HepG2 (cell line): Measurements from ENCODE around the gene RPS27L. TPM values are rescaled to one million over a fixed set of nuclear protein-coding genes. Genes with fewer than 3 reads are reported as not detected.
A peak's percentile ranks its signal among the peaks of the same experiment; 100 is the strongest.

Source experiments
- ARID3A ChIP-seq: IDR thresholded peaks from 2 replicates; pipeline ENCODE4 v1.6.1; 2012; ENCODE audit warnings: low read depth, low read length, improper control_type of control experiment
- DBP ChIP-seq: sonication (generic); formaldehyde crosslinking; IDR thresholded peaks from 2 replicates; pipeline ENCODE4 v1.4.0; 2020; ENCODE audit warnings: missing genetic modification reagents; ENCODE audit errors: not compliant biosample characterization
- DRAP1 ChIP-seq: IDR thresholded peaks from 2 replicates; pipeline ENCODE4 v1.6.1; 2016; ENCODE audit warnings: missing genetic modification reagents, missing compliant biosample characterization
- ELF3 ChIP-seq: IDR thresholded peaks from 2 replicates; pipeline ENCODE4 v1.6.1; 2016; ENCODE audit warnings: missing genetic modification reagents, missing compliant biosample characterization
- FOSL1 ChIP-seq: sonication (generic); formaldehyde crosslinking; IDR thresholded peaks from 2 replicates; pipeline ENCODE4 v1.9.0; 2021; ENCODE audit warnings: missing genetic modification reagents, borderline replicate concordance
- FOXJ3 ChIP-seq: sonication (generic); formaldehyde crosslinking; IDR thresholded peaks from 2 replicates; pipeline ENCODE4 v1.4.0; 2020; ENCODE audit warnings: missing genetic modification reagents, mild to moderate bottlenecking, borderline replicate concordance
- GLI4 ChIP-seq: sonication (generic); formaldehyde crosslinking; IDR thresholded peaks from 2 replicates; pipeline ENCODE4 v1.5.1; 2020; ENCODE audit warnings: missing genetic modification reagents, mild to moderate bottlenecking, moderate library complexity, borderline replicate concordance
- GTF2F1 ChIP-seq: fragments of 150-350 bp; IDR thresholded peaks from 2 replicates; pipeline ENCODE4 v1.6.1; 2014; ENCODE audit warnings: low read length
- HHEX ChIP-seq: IDR thresholded peaks from 2 replicates; pipeline ENCODE4 v1.6.1; 2016; ENCODE audit warnings: control low read depth
- KLF16 ChIP-seq, 2 experiments: sonication (generic) in 1 of 2; formaldehyde crosslinking in 1 of 2; IDR thresholded peaks; 2 replicates each; pipeline versions ENCODE4 v1.6.1 to v1.8.0; 2016 to 2023; ENCODE audit warnings: missing genetic modification reagents in 2 of 2, missing compliant biosample characterization in 1 of 2
- LCORL ChIP-seq, 2 experiments: fragments of 450-650 bp in 1 of 2; sonication (generic) in 1 of 2; formaldehyde crosslinking in 1 of 2; IDR thresholded peaks; 2 replicates each; pipeline versions ENCODE4 v1.5.0 to v1.6.1; 2017 to 2020; ENCODE audit warnings: antibody characterized with exemption in 1 of 2, missing genetic modification reagents in 1 of 2
- MEF2D ChIP-seq: sonication (generic); formaldehyde crosslinking; IDR thresholded peaks from 2 replicates; pipeline ENCODE4 v1.5.1; 2020; ENCODE audit warnings: mild to moderate bottlenecking, missing genetic modification reagents
- NFATC3 ChIP-seq: sonication (generic); formaldehyde crosslinking; IDR thresholded peaks from 2 replicates; pipeline ENCODE4 v1.5.1; 2020; ENCODE audit warnings: mild to moderate bottlenecking, missing genetic modification reagents
- NPAS2 ChIP-seq: sonication (generic); formaldehyde crosslinking; IDR thresholded peaks from 2 replicates; pipeline ENCODE4 v1.8.0; 2022; ENCODE audit warnings: mild to moderate bottlenecking, missing genetic modification reagents, borderline replicate concordance
- PHF21A ChIP-seq: sonication (generic); formaldehyde crosslinking; IDR thresholded peaks from 2 replicates; pipeline ENCODE4 v1.5.0; 2020; ENCODE audit warnings: mild to moderate bottlenecking, missing genetic modification reagents
- RAD21 ChIP-seq: fragments of 450-650 bp; formaldehyde crosslinking; IDR thresholded peaks from 2 replicates; pipeline ENCODE4 v1.5.0; 2020; ENCODE audit warnings: mild to moderate bottlenecking
- SKI ChIP-seq: fragments of 450-650 bp; IDR thresholded peaks from one replicate; pipeline ENCODE4 v1.6.1; 2018; ENCODE audit warnings: mild to moderate bottlenecking; ENCODE audit not compliant: partially characterized antibody
- SP140L ChIP-seq: sonication (generic); formaldehyde crosslinking; IDR thresholded peaks from 2 replicates; pipeline ENCODE4 v1.4.0; 2020; ENCODE audit warnings: missing genetic modification reagents, borderline replicate concordance
- ZFP1 ChIP-seq: IDR thresholded peaks from 2 replicates; pipeline ENCODE4 v1.6.1; 2016
- ZFYVE20 ChIP-seq: sonication (generic); formaldehyde crosslinking; IDR thresholded peaks from 2 replicates; pipeline ENCODE4 v1.8.0; 2023; ENCODE audit warnings: low read depth, mild to moderate bottlenecking, moderate library complexity, missing genetic modification reagents, borderline replicate concordance
- ZNF256 ChIP-seq: sonication (generic); formaldehyde crosslinking; conservative IDR thresholded peaks from 2 replicates; pipeline ENCODE4 v1.4.0; 2020; ENCODE audit warnings: missing genetic modification reagents
- ZNF33B ChIP-seq: sonication (generic); formaldehyde crosslinking; IDR thresholded peaks from 2 replicates; pipeline ENCODE4 v1.5.1; 2020; ENCODE audit warnings: mild to moderate bottlenecking, missing genetic modification reagents
- ZNF629 ChIP-seq: sonication (generic); formaldehyde crosslinking; conservative IDR thresholded peaks from 2 replicates; pipeline ENCODE4 v1.5.0; 2020; ENCODE audit warnings: missing genetic modification reagents
- ZNF747 ChIP-seq: sonication (generic); formaldehyde crosslinking; IDR thresholded peaks from 2 replicates; pipeline ENCODE4 v1.8.1; 2023; ENCODE audit warnings: missing genetic modification reagents, mild to moderate bottlenecking, borderline replicate concordance
- ZNF749 ChIP-seq: sonication (generic); formaldehyde crosslinking; IDR thresholded peaks from 2 replicates; pipeline ENCODE4 v1.8.0; 2022; ENCODE audit warnings: mild to moderate bottlenecking, missing genetic modification reagents, moderate library complexity, borderline replicate concordance
- ZNF782 ChIP-seq: sonication (generic); formaldehyde crosslinking; IDR thresholded peaks from 2 replicates; pipeline ENCODE4 v1.4.0; 2020; ENCODE audit warnings: missing genetic modification reagents, mild to moderate bottlenecking, borderline replicate concordance
- polyA plus RNA-seq, 8 experiments: library from polyadenylated mRNA; depleted of rRNA in 3 of 8; stranded (reverse) in 7 of 8; unstranded in 1 of 8; fragments of >200 nt; fragmentation: Illumina TruSeq in 4 of 8; extraction: Trizol in 4 of 8; gene quantifications; 2 replicates each; pipeline versions ENCODE4 v1.2.1 to v1.2.3, GENCODE V29; 2011 to 2016; ENCODE audit warnings: low read depth in 4 of 8, missing spikeins in 1 of 8, mixed read lengths in 1 of 8; ENCODE audit not compliant: insufficient read depth in 1 of 8
- total RNA-seq, 5 experiments: library from RNA; depleted of rRNA; stranded (reverse); fragments of >200 nt; fragmentation: Illumina TruSeq; extraction: Trizol; gene quantifications; 2 replicates each; pipeline ENCODE4 v1.2.3, GENCODE V29; 2016; ENCODE audit warnings: low read depth in 1 of 5
- TF ChIP-seq, protein P1 (sequence below): sonication (generic); formaldehyde crosslinking; IDR thresholded peaks from 2 replicates; pipeline ENCODE4 v1.5.0; 2020; ENCODE audit warnings: mild to moderate bottlenecking, missing genetic modification reagents

Gene RPS27L
- total and polyA plus RNA-seq, 2 of the 13 experiments (the other 11 are each of a cell fraction or from before 2014, with no cell fraction given) = 231 to 433 TPM

- TF ChIP-seq ELF3 = peak; percentile 84
- no peak for TF ChIP-seq GLI4 (CRISPR knock-in tag)
- no peak for TF ChIP-seq ZNF256 (CRISPR knock-in tag)
- no peak for TF ChIP-seq ZFYVE20 (CRISPR knock-in tag)
- TF ChIP-seq MEF2D (CRISPR knock-in tag) = no peak; the same call in 1 of the 2 replicates
- TF ChIP-seq GTF2F1 = no peak
- no peak for TF ChIP-seq ZNF749 (CRISPR knock-in tag)
- TF ChIP-seq HHEX (CRISPR knock-in tag) = no peak
- no peak for TF ChIP-seq LCORL (IDR thresholded peaks at IDR 0.05)
- no peak for TF ChIP-seq LCORL (CRISPR knock-in tag; IDR thresholded peaks at IDR 0.05)
- TF ChIP-seq ZNF782 (CRISPR knock-in tag) = no peak
- TF ChIP-seq RAD21 (CRISPR knock-in tag) = peak; percentile 28; the same call in 1 of the 2 replicates
- no peak; the same call in 1 of the 2 replicates for TF ChIP-seq DRAP1 (CRISPR knock-in tag)
- TF ChIP-seq DBP = no peak
- TF ChIP-seq SP140L = no peak
- no peak for TF ChIP-seq ZNF33B (CRISPR knock-in tag)
- no peak for TF ChIP-seq NFATC3 (CRISPR knock-in tag)
- TF ChIP-seq PHF21A = no peak
- no peak for TF ChIP-seq FOSL1 (CRISPR knock-in tag)
- TF ChIP-seq, protein P1, sequence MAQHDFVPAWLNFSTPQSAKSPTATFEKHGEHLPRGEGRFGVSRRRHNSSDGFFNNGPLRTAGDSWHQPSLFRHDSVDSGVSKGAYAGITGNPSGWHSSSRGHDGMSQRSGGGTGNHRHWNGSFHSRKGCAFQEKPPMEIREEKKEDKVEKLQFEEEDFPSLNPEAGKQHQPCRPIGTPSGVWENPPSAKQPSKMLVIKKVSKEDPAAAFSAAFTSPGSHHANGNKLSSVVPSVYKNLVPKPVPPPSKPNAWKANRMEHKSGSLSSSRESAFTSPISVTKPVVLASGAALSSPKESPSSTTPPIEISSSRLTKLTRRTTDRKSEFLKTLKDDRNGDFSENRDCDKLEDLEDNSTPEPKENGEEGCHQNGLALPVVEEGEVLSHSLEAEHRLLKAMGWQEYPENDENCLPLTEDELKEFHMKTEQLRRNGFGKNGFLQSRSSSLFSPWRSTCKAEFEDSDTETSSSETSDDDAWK (CRISPR knock-in tag) = no peak
- TF ChIP-seq FOXJ3 (CRISPR knock-in tag) = no peak
- peak in 1 of 2 experiments; percentile 75; a peak in 1 of 4 replicates for TF ChIP-seq KLF16 (CRISPR knock-in tag; IDR thresholded peaks at IDR 0.05)
- no peak for TF ChIP-seq SKI
- TF ChIP-seq ZNF629 (CRISPR knock-in tag) = no peak
- TF ChIP-seq ZNF747 (CRISPR knock-in tag) = no peak
- TF ChIP-seq ARID3A = no peak
- TF ChIP-seq ZFP1 (CRISPR knock-in tag) = no peak
- TF ChIP-seq NPAS2 (CRISPR knock-in tag) = no peak
Measured at GRCh38 chr15:63121382-63122001, 35.8 kb downstream of the RPS27L start, which contains the start of gene LACTB (continued).
